Hepatocyte (in vitro differentiated cells): Measurements from ENCODE around the gene ERICH6. TPM values are rescaled to one million over a fixed set of nuclear protein-coding genes. Genes with fewer than 3 reads are reported as not detected.

Experiments
- DNase-seq: peaks from one replicate; pipeline ENCODE4 v3.0.0-alpha.2; 2016; ENCODE audit warnings: low spot score
- H2AFZ ChIP-seq: fragments of 200-600 bp; sonication (generic); 2 replicates; pipeline ENCODE4 v1.6.0; 2016; ENCODE audit warnings: antibody characterized with exemption, mild to moderate bottlenecking
- H3K27ac ChIP-seq: fragments of 200-600 bp; sonication (generic); 2 replicates; pipeline ENCODE4 v1.5.1; 2016; ENCODE audit warnings: mild to moderate bottlenecking
- H3K27me3 ChIP-seq: fragments of 200-600 bp; sonication (generic); 2 replicates; pipeline ENCODE4 v1.6.1; 2016
- H3K36me3 ChIP-seq: fragments of 200-600 bp; sonication (generic); replicated peaks from 2 replicates; pipeline ENCODE4 v1.5.1; 2016; ENCODE audit warnings: low read depth; ENCODE audit not compliant: insufficient read depth
- H3K4me1 ChIP-seq: fragments of 200-600 bp; sonication (generic); 2 replicates; pipeline ENCODE4 v1.5.1; 2016; ENCODE audit warnings: mild to moderate bottlenecking, moderate library complexity; ENCODE audit not compliant: insufficient read depth
- H3K4me2 ChIP-seq: fragments of 200-600 bp; sonication (generic); 2 replicates; pipeline ENCODE4 v1.6.0; 2016
- H3K4me3 ChIP-seq: fragments of 200-600 bp; sonication (generic); 2 replicates; pipeline ENCODE4 v1.5.1; 2016; ENCODE audit warnings: mild to moderate bottlenecking
- H3K79me2 ChIP-seq: fragments of 200-600 bp; sonication (generic); 2 replicates; pipeline ENCODE4 v1.6.0; 2017; ENCODE audit warnings: mild to moderate bottlenecking
- H3K9me2 ChIP-seq: fragments of 200-600 bp; sonication (generic); replicated peaks from 2 replicates; pipeline ENCODE4 v1.6.0; 2017; ENCODE audit warnings: mild to moderate bottlenecking; ENCODE audit not compliant: insufficient read depth
- H3K9me3 ChIP-seq: fragments of 200-600 bp; sonication (generic); 2 replicates; pipeline ENCODE4 v1.5.1; 2016; ENCODE audit warnings: low read depth, mild to moderate bottlenecking
- H4K20me1 ChIP-seq: fragments of 200-600 bp; sonication (generic); 2 replicates; pipeline ENCODE4 v1.6.0; 2016; ENCODE audit warnings: mild to moderate bottlenecking; ENCODE audit not compliant: insufficient read depth, poor library complexity, severe bottlenecking
- EZH2 ChIP-seq: fragments of 200-600 bp; sonication (generic); IDR thresholded peaks from 2 replicates; pipeline ENCODE4 v1.6.1; 2016; ENCODE audit warnings: antibody characterized with exemption, mild to moderate bottlenecking, borderline replicate concordance
- EZH2phosphoT487 ChIP-seq: fragments of 200-600 bp; sonication (generic); IDR thresholded peaks from one replicate; pipeline ENCODE4 v1.6.1; 2018; ENCODE audit warnings: antibody characterized with exemption, mild to moderate bottlenecking, low read depth, moderate library complexity; ENCODE audit not compliant: unreplicated experiment, severe bottlenecking
- WGBS: methylation state at CpG from one replicate; pipeline ENCODE4 v1.1.6; 2016; ENCODE audit warnings: low lambda C conversion rate; ENCODE audit errors: missing lambda C conversion rate; 5-methylcytosine and 5-hydroxymethylcytosine counted together
- polyA plus RNA-seq: library from polyadenylated mRNA; unstranded; fragments of >200 nt; fragmentation: Nextera tagmentation; extraction: Ambion mirVana; gene quantifications from 2 replicates; pipeline ENCODE4 v1.2.1, GENCODE V29; 2016
- total RNA-seq: library from RNA; depleted of rRNA; stranded (reverse); fragments of >200 nt; gene quantifications from 2 replicates; pipeline ENCODE4 v1.2.3, GENCODE V29; 2014
- TF ChIP-seq, protein P1 (sequence below): fragments of 200-600 bp; sonication (generic); IDR thresholded peaks from 2 replicates; pipeline ENCODE4 v1.5.1; 2016; ENCODE audit warnings: antibody characterized with exemption, mild to moderate bottlenecking; ENCODE audit not compliant: poor library complexity

ERICH6 gene
- total and polyA plus RNA-seq, 2 experiments from 2014 or later, result not detected

DNA sequence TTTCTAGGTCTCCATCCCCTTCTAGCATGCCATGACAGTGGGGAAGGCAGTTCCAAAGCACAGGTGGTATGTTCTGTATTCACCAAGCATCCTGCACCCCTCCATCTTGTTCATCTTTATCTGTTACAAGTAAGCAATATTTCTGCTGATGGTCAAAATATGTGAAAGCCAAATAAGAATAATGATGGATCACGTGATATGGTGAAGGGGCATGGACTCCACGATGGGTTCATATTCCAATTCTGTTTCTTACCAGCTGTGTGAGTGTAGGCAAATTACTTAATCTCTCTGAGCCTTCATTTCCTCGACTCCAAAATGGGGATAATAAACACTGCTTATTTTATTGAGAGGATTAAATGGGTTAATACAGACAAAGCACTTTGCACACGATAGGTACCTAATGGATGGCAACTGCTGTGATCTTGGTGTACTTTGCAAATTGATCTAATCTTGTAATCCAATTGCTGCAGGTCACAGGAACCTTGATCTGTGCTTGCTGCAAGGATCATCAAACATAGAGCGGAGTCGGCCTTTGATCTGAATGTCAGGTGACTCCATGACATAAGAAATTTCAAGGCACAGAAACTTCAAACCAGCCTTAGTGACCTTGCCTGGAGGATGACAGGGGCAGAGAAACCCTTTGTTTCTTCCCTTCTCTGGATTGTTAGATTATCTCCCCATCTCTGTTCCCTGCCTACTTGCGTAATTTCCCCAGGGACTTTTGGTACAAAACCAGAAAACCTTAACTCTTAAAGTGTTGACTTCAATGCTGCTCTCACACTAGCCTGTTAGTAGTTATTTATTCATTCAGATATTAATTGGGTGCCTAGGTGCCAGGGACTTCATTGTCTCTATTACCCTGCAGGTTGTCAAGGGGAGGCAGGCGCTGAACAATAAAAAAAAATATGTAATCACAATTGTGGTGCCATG, 33.4 kb upstream of the ERICH6 start:
- no peak for TF ChIP-seq EZH2

DNA sequence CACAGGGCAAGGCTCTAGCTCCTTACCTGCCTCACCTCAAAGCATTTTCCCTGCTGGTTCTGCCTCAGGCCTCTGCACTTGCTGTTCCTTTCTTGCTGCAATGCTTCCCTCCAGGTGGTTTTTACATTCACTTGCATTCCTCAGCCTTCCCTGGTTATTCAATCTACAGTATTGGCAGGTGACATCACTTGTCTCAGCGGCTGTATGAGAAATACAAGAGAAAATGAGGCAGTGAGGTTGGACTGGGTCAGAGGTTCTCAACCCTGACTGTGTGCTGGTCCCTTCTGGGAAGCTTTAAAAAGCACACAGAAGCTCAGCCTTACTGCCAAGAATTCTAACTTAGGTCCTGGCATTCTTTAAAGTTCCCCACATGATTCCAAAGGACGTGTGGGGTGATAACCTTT, 32.6 kb upstream of the ERICH6 start:
- Histone ChIP-seq H3K27me3 (no peaks in the 10 kb centered on the region), H4K20me1 (no peaks in the 10 kb centered on the region), H3K9me3 (no peaks in the 10 kb centered on the region), H3K4me1 (peaks cover 33% of the 10 kb centered on the region), H3K27ac (peak overlapping the region; percentile 10), H2AFZ (no peak overlapping the region), H3K4me3 (no peak overlapping the region), H3K4me2 (no peak overlapping the region), H3K9me2 (no peaks in the 10 kb centered on the region), H3K36me3 (no peaks in the 10 kb centered on the region), H3K79me2 (peaks cover 14% of the 10 kb centered on the region)
- 40% methylated on average over 2 of the region's 2 CpGs for WGBS
- DNase-seq, result no peak
- TF ChIP-seq, protein P1, sequence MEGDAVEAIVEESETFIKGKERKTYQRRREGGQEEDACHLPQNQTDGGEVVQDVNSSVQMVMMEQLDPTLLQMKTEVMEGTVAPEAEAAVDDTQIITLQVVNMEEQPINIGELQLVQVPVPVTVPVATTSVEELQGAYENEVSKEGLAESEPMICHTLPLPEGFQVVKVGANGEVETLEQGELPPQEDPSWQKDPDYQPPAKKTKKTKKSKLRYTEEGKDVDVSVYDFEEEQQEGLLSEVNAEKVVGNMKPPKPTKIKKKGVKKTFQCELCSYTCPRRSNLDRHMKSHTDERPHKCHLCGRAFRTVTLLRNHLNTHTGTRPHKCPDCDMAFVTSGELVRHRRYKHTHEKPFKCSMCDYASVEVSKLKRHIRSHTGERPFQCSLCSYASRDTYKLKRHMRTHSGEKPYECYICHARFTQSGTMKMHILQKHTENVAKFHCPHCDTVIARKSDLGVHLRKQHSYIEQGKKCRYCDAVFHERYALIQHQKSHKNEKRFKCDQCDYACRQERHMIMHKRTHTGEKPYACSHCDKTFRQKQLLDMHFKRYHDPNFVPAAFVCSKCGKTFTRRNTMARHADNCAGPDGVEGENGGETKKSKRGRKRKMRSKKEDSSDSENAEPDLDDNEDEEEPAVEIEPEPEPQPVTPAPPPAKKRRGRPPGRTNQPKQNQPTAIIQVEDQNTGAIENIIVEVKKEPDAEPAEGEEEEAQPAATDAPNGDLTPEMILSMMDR, result no peak
- TF ChIP-seq EZH2phosphoT487 (no peak), EZH2 (no peak)

More for the DNA sequence above, 33.4 kb upstream of the ERICH6 start:
- DNase-seq, result peak; percentile 64
- Histone ChIP-seq H3K27ac (peak overlapping the region; percentile 88), H3K36me3 (no peaks in the 10 kb centered on the region), H4K20me1 (no peaks in the 10 kb centered on the region), H2AFZ (no peak overlapping the region), H3K9me2 (no peaks in the 10 kb centered on the region), H3K79me2 (peaks cover 23% of the 10 kb centered on the region), H3K27me3 (no peaks in the 10 kb centered on the region), H3K4me3 (no peak overlapping the region), H3K4me1 (peaks cover 33% of the 10 kb centered on the region), H3K9me3 (no peaks in the 10 kb centered on the region), H3K4me2 (no peak overlapping the region)
- 47% methylated on average over 8 of the region's 8 CpGs for WGBS

DNA sequence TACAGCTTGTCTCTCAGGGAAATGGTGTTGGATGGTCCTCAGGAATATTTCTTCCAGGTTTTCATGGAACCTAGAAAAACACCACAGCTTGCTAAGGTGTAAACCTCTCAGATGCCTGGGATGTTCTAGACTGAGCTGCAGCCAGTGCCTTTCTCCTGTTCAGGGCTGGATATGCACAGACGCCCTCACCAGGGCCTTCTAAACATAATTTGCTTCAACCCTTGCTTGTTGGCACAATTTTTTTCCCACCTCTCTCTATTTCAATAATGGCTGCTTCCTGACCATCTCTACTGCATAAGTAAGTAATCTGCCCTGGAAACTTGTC, 31.0 kb upstream of the ERICH6 start:
- peaks cover under 1% of the 10 kb centered on the region for H3K79me2 ChIP-seq
- H2AFZ ChIP-seq, result no peak overlapping the region
- no peak overlapping the region for H3K27ac ChIP-seq
- H3K27me3 ChIP-seq, result no peaks in the 10 kb centered on the region
- H3K4me2 ChIP-seq, result no peak overlapping the region
- WGBS, result 78% methylated on average over 1 of the region's 1 CpG
- DNase-seq, result no peak
- H3K36me3 ChIP-seq, result no peaks in the 10 kb centered on the region
- H3K9me2 ChIP-seq, result no peaks in the 10 kb centered on the region
- no peaks in the 10 kb centered on the region for H4K20me1 ChIP-seq
- peaks cover 29% of the 10 kb centered on the region for H3K4me1 ChIP-seq
- no peak overlapping the region for H3K4me3 ChIP-seq
- no peaks in the 10 kb centered on the region for H3K9me3 ChIP-seq
- TF ChIP-seq, protein P1, result no peak
- TF ChIP-seq EZH2, result no peak
- TF ChIP-seq EZH2phosphoT487, result no peak

DNA sequence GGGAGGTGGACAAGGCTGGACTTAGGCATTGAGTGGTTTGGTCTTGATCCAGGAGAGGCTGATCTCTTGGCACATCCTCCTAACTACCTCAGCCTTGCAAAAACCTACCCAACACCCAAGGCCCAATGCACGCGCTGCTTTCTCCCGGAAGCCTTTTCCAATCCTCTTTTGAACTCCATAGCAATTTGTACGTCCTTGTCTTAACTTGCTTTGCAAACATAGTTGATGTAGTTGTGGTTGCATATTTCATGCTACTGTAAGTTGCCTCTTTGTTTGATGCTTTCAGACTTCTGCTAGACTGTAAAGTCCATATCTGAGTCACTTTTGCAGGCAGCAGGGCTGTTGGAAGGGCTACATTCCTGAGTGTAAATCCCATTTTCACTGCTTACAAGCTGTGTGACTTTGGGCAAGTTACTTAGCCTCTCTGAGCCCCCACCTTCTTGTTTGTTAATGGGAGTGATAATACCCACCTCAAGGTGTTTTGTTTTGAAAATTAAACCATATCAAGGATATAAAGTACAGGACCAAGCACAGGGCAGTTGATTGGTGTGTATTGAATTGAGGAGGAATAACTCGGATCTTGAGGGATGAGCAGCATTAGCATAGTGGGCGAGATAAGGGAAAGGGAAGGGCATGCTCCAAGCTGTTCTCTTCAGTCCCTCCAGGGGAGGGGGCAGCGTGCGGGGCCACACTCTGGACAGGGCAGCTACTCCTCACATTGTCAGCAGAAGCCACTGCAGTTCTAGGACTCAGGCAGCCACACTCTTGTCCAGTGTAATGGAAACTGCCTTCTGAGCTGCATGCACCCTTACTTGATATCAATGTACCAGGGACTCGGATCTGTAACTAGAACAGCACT, 30.4 kb upstream of the ERICH6 start:
- TF ChIP-seq EZH2 (no peak), EZH2phosphoT487 (no peak)
- TF ChIP-seq, protein P1, result no peak
- Histone ChIP-seq H3K27me3 (no peaks in the 10 kb centered on the region), H3K27ac (no peak overlapping the region), H3K79me2 (no peaks in the 10 kb centered on the region), H2AFZ (no peak overlapping the region), H3K4me3 (no peak overlapping the region), H4K20me1 (no peaks in the 10 kb centered on the region), H3K9me3 (no peaks in the 10 kb centered on the region), H3K9me2 (no peaks in the 10 kb centered on the region), H3K36me3 (no peaks in the 10 kb centered on the region), H3K4me1 (peaks cover 25% of the 10 kb centered on the region), H3K4me2 (no peak overlapping the region)
- 88% methylated on average over 9 of the region's 9 CpGs for WGBS
- no peak for DNase-seq
